OCI-LY7 (cell line): ENCODE measurements around the gene HSDL2.

ENCODE experiments used
- CTCF ChIP-seq: fragments of 200-600 bp; sonication (generic); conservative IDR thresholded peaks from 2 replicates; pipeline ENCODE4 v1.5.1; 2014; ENCODE audit warnings: mild to moderate bottlenecking, antibody characterized with exemption, low read length, moderate library complexity, mixed read lengths
- EZH2phosphoT487 ChIP-seq: fragments of 200-600 bp; sonication (generic); IDR thresholded peaks from 2 replicates; pipeline ENCODE4 v1.6.1; 2018; ENCODE audit warnings: low read depth, borderline replicate concordance, mild to moderate bottlenecking, mixed run types, antibody characterized with exemption, low read length, moderate library complexity, mixed read lengths

GRCh38 chr9:112445196-112445595, 65.3 kb downstream of the HSDL2 start:
- no peak for TF ChIP-seq CTCF
- TF ChIP-seq EZH2phosphoT487: no peak
